Left cardiac atrium (tissue), 4 donors: ENCODE results near the gene GRB10. TPM values are rescaled to one million over a fixed set of nuclear protein-coding genes. Genes with fewer than 3 reads are reported as not detected.
"Not testable (repeated sequence)": the region's sequence is repeated elsewhere in the genome, so short reads cannot be mapped to it uniquely, and the experiment has no call there.

ENCODE experiments used
- ATAC-seq, 2 donors: fragments of 200-7000 bp; cut with Tn5 transposase; one replicate each; pipeline ENCODE4 v1.9.1; 2020; ENCODE audit warnings: mild to moderate bottlenecking in 2 of 2, moderate library complexity in 2 of 2
- DNase-seq: peaks from one replicate; pipeline ENCODE4 v3.0.0-alpha.2; 2020
- intact Hi-C, 2 donors: fragments of 100-400 bp; cut with DNase I; formaldehyde crosslinking; loops; one replicate each; pipeline versions ENCODE4 v1.14.1 to v1.15.1; 2022 to 2023
- total RNA-seq, 2 donors: library from RNA; stranded (reverse); fragmentation: NEBNext Ultra II Directional; extraction: Animal tissue kit (Norgen Biotek cat#: 25700); gene quantifications; one replicate each; pipeline ENCODE4 v1.2.1, GENCODE V29; 2021
- donor health status: DM: no; HTN: yes; CAD: no.
- donor health status: DM: no; HTN: yes; CAD: no; lungs with severe emphysema.
- donor health status: DM: yes; HTN: yes; CAD: no.
- donor health status: Dilated cardiomyopathy.

Gene GRB10
- total RNA-seq, 2 donors from 2014 or later: 39.9 to 45.6 TPM

DNA sequence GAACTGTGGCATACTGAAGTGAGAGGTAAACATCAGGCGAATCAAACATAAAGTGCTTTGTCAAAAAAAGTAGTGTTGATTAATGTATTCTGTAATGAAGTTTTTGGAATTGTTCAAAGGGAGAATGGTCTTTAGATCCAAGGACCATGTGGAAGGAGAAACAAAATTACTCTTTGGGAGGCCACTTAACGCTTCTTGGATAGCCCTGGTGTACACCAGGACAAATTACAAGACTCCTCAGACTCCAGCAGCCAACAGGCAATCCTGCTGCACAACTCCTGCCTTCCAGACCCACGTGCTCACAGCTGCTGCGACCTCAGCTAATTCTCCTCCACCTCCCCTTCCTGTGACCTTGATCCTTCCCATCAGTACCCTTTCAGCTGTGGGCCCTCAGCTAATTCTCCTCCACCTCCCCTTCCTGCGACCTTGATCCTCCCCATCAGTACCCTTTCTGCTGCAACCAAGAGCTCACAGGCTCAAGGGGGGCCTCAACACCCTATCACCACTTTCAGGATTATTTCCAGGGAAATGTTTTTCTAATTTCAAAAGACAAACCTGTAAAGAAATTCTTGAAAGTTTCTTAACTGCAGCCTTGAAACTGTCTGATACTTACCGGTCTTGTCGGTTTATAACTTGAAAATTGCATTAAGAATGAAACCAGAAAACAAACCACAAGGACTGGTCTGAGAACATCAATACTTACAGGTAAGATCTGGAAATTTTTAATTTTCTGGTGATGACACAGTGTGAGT is 187.8 kb downstream of the GRB10 start:
- intact Hi-C loops: loop anchor here (5.0 to 10.0 kb wide), 2 partner anchors 128 to 130 kb away; no protein-coding TSS in a partner anchor
- DNase-seq: no peak
- ATAC-seq: no peak

DNA sequence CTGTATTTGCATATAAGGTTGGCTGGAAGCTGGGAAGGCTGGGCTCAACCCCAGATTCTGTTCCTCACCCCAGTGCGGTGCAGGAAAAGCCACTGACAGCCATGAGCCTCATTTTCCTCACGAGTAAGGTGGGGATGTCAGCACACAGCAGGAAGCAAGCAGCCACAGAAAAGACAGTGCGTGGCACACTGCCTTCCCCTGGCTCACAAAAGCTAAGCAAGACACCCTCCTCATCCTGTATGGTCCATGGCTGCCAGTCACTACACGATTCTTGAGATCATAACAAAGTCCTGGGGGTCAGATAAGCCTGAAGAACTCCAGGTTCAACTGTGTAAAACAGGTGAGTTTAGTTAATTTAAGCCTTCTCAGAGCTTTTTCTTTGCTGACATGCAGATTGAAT is 188.6 kb downstream of the GRB10 start:
- intact Hi-C loops: loop anchor here (5.0 to 10.0 kb wide), 2 partner anchors 127 to 129 kb away; no protein-coding TSS in a partner anchor
- ATAC-seq: no peak
- no peak for DNase-seq

DNA sequence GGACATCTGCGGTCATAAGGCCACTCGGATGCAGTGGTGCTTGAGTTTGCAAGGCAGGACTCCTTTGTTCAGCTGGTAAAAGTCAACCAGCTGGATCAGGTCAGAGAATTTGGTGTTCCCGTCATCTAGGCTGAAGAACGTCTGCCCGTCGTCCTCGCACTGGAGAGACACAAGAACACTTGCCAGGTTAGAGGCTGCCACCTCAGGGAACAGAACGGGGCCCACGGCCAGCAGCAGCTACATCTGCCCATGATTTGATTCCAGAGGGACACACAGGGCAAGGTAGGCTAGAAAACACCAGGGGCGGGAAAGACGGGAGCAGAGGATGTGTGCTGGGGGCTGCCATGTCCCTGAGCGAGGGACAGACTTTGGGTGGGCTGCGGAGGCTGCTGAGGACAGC is 189.8 kb downstream of the GRB10 start:
- no peak for DNase-seq
- no peak for ATAC-seq
- intact Hi-C loops: loop anchor here (5.0 to 10.0 kb wide), 2 partner anchors 126 to 128 kb away; no protein-coding TSS in a partner anchor

DNA sequence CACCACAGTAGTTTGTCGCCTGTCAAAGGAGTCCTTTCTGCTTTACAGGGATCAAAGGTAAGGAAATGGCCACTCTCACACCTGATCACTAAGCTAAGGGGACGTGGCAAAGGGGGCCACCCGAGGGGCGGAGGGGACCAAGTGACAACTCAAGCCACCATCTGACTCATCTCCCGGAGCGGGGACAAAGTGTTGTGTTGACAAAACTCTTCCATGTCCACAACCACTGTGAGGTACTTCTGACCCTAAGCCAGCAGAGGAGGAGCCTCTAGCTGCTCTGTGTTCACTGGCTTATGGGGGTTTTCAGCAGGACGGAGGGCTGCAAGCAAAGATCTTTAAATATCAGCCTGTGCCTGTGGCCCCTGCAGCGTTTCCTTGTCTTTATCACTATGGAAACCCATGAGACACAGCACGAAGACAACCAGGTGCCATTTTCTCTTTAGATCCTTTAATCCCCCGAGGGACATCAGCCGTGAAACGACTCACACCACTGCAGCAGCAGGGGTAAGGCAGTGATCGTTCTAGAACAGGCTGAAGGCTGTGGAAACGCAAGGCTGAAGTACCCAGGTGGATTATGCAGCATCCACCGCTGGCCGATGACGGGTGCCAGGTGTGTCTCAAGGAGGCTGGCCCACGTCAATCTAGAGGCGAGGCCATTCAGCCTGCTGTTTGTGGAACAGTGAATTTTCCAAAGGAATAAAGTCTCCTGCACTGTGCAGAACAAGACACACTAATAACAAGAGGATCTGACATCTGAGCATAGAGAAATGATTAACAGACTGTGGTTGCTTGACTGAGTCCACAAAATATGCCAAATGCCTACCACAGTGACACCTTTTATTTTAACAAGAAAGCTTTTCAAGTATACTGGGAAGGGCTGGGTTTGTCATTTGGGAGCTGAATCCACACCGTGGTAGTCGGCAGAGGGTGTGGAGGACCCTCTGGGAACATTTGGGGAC is 190.9 kb downstream of the GRB10 start:
- ATAC-seq (no peak), DNase-seq (no peak)
- intact Hi-C loops: loop anchor here (5.0 to 10.0 kb wide), 2 partner anchors 124 to 127 kb away; no protein-coding TSS in a partner anchor

DNA sequence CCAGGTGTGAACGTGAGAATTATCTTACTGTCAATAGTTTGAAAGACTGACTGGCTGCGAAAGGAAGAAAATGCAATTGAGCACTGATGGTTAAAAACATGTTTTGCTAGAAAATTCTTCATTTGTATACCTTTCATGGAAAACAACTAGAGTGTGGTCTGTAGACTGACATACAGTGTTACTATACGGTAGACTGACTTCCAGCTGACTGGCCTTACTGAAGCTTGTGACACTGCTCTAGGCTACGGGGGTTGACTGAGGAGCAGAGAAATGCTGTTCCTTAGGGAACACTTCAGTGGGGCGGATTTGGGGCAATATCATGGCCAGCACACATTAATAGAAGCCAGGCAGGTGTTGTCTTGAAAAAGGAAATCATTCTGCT is 191.6 kb downstream of the GRB10 start:
- no peak for DNase-seq
- intact Hi-C loops: loop anchor here (5.0 to 10.0 kb wide), 2 partner anchors 124 to 126 kb away; no protein-coding TSS in a partner anchor

DNA sequence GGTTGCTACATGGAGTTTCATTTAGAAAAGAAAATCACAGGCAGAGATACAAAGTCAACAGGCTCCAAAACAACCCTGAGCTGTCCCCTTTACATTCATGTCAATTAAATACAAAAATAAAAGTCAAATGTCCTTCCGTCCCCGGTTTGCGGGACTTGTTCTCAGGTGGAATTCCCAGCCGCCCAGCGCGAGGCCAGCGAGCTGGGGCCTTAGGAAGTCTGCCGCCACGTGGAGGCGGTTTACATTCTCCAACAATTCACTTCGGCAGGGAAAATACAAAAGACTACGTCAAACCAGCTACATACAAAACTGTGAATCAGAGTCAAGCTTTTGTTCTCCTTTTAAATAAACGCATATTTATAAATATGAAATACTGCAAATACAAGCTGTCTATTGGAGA is 192.2 kb downstream of the GRB10 start:
- intact Hi-C loops: loop anchor here (5.0 to 10.0 kb wide), 2 partner anchors 123 to 126 kb away; no protein-coding TSS in a partner anchor
- DNase-seq: no peak
- ATAC-seq: no peak

More for the DNA sequence above, 191.6 kb downstream of the GRB10 start:
- no peak for ATAC-seq

DNA sequence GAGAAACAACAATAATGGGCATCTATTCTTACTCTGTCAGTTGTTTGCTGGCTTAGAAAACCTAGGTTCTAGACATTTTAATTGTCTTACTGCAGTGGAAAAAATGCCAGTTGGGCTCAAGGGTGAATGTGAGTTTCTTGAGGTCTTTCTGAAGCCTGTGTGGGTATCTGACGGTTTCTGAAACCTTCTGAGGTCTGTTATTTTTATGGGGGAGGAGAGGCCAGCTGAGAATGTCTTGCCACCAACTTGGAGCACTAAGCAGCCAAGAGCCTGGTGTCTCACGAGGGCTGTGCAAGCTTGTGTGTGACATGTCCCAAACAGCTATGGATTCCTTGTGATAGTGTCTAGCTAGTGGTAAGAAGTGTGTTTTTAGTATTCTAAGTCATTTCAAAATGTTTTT is 193.3 kb downstream of the GRB10 start:
- intact Hi-C loops: no loop called here
- DNase-seq (no peak), ATAC-seq (no peak)

DNA sequence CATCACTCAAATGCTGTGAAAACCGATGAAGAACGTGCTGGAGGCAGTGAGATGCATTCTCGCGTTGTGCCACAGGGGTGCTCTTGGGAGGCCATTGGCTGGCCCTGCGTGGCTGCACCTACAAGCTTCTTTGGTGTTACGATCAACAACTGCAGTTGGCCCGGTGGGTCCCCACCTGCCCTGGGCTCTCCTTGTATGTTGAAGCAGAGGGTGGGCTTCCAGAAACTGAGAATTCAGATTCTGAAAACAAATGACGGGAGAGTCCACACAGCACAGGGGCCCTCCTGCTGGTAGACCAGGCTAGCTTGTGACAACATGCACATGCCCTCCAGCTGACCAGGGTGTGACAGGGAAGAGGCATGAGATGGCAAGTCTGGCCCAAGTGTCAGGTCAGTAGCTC is 193.8 kb downstream of the GRB10 start:
- ATAC-seq: peak in 1 of 2 donors; percentile 27
- DNase-seq: no peak
- intact Hi-C loops: no loop called here

DNA sequence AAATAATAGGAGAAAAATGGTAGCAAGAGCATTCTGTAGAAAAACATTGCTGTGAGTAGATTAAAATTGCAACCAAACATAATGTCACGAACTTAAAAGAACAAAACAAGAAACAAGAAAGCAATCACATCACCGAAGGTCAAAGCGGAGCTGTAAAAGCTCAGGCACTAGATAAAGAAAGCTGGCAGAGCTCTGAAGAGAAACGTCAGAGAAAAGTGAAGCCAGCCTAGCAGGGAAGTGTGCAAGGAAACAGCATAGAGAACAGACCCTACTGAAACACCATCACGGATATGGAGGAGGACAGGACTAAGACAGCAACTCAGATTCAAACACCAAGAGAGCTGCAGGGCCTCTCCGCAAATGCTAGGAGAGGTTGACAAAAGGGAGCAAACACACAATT is 195.0 kb downstream of the GRB10 start:
- intact Hi-C loops: no loop called here
- ATAC-seq: no peak
- DNase-seq: no peak

DNA sequence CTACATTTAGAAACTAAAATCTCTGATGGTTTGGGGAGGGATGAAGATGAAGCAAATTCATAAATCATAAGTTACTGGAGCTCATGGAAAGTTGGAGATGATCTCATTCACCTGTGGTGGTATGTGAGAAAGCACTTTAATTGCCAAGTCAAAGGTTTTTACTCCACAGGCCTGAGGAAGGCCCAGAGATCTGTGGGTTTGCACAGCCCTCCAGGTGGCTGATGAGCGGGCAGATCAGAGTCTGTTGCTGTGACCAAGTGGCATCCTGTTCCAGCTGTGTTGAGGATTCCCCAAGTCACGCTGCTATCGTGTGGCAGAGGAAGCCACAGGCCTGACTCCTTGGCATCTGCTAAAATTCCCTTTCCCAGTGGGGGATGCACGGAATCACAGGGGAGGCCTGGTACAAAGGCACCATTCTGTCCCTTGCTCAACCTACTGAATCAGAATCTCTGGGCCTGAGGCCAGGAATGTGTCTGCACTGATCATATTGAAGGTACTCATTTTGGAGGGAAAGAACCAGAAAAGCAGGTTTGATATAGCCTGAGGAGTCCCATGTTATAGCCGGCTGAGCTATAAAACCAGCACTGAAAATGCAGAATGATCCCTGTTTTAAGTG is 197.8 kb downstream of the GRB10 start:
- no peak for ATAC-seq
- no peak for DNase-seq
- intact Hi-C loops: no loop called here

DNA sequence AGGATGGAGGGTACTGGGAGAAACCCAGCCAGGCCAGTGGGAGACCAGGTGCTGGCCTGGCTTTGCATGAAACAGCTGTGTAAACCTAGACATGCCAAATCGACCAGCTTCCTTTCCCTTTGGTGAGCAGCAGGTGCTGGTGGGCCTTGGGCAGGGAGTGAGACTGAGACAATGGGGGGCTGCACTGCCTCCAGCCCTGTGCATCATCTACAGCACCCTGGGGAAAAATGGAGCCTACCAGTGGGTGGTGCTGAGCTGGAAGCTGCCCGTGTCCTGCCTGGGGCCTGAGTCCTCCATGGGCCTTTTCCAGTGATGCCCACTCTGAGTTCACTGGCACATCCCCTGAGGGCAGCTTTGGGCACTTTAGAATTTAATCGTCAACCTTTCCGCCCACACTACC is 198.3 kb downstream of the GRB10 start:
- ATAC-seq (no peak), DNase-seq (no peak)
- intact Hi-C loops: no loop called here

DNA sequence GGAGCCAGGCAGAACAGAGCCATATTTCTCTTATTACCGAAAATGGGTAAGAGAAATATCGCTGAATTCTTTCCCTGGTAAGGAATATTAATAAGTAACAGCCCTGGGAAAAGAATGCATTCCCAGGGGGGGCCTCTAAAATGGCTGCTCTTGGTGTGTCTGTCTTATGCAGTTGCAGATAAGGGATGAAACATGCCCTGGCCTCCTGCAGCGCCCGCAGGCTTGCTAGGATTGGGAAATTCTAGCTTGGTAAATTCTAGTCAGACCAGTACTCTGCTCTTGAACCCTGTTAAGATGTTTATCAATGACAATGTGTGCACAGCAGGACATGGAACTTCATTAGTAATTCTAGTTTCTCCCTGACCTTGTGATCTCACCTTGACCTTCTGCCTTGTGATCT is 199.4 kb downstream of the GRB10 start:
- ATAC-seq, intact Hi-C loops, DNase-seq: not testable (repeated sequence)

DNA sequence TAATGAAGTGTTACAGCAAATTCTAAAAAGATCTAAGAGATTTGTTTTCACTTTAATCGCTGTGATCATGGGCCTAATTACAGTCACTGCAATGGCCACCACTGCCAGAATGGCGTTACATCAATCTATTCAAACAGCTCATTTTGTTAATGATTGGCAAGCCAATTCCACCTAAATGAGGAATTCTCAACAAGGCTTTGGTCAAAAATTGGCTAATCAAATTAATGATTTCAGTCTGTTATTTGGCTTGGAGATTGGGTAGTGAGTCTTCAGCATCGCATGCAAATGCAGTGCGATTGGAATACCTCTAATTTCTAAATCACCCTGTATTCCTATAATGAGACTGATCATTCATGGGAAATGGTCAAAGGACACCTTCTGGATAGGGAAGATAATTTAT is 200.4 kb downstream of the GRB10 start:
- ATAC-seq, intact Hi-C loops, DNase-seq: not testable (repeated sequence)

DNA sequence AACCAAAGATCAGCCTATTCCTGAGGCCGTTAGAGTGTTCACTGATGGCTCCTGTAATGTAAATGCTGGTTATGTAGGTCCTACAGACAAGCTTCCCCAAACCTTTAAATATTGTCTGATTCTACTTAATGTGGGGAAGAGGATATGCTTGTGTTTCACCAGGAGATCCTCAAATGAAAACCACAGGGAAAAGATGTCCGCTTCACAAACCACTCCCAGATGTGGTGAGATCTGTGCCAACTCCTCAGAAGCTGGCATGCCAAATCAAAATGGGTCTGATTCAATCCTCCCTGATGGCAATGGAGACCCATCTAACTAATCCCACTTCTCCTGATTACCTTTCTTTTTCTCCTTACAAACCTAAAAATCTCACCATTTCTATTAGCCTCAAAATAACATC is 202.0 kb downstream of the GRB10 start:
- DNase-seq, ATAC-seq, intact Hi-C loops: not testable (repeated sequence)

DNA sequence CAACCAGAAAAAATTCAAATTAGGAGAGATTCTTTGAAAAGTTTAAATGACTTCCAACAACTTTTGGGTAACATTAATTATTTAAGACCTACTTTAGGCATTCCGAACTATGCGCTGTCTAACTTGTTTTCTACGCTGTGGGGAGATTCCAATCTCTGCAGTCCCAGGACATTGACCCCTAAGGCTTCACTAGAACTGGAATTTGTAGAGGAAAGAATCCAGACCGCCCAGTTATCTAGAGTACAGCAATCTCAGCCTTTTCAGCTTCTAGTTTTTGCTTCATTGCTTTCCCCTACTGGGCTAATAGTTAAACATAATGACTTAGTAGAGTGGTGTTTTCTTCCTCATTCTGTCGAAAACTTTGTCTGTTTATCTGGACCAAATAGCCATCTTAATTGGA is 202.6 kb downstream of the GRB10 start:
- intact Hi-C loops: no loop called here
- ATAC-seq (no peak), DNase-seq (no peak)

DNA sequence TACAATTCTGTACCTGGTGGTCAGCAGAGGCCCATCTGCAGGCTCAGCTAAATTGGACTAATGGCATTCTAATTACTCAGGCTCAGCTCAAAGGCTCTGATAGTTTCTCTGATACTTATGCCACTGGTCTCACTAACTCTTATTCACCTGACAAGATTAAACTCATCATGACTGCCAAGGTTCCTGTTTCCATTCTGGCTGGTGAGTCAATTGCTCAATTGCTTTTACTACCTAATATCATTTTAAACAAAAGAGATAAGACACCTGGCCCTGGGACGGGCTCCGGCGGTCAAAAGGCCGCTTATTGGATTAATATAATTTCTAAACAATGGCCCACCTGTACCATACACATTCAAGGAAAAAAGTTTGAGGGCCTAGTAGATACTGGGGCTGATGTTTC is 204.6 kb downstream of the GRB10 start:
- intact Hi-C loops, DNase-seq, ATAC-seq: not testable (repeated sequence)

DNA sequence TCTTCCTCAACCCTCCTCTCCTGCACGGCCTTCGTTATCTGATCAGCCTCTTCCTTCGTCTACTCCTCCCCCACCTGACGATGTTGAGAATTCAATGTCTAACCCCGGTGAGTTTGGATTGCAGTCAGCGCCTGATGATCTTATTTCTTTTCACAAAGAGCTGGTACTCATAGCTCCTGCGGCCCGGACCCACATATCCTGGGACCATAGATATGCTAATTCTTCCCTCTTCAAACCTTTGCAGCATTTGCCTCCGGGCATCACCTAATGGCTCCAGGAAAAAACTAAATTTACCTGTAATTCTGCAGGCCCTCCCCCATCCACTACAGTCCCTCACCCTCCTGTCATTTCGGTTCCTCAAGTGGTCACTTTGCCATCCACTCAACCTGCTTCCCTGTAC is 205.1 kb downstream of the GRB10 start:
- ATAC-seq: no peak
- no peak for DNase-seq
- intact Hi-C loops: no loop called here

DNA sequence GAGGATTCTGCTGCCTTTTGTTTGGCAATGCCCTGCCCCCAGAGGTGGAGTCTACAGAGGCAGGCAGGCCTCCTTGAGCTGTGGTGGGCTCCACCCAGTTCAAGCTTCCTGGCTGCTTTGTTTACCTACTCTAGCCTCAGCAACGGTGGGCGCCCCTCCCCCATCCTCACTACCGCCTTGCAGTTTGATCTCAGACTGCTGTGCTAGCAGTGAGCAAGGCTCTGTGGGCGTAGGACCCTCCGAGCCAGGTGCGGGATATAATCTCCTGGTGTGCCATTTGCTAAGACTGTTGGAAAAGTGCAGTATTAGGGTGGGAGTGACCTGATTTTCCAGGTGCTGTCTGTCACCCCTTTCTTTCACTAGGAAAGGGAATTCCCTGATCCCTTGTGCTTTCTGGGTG is 206.3 kb downstream of the GRB10 start:
- intact Hi-C loops, DNase-seq, ATAC-seq: not testable (repeated sequence)

DNA sequence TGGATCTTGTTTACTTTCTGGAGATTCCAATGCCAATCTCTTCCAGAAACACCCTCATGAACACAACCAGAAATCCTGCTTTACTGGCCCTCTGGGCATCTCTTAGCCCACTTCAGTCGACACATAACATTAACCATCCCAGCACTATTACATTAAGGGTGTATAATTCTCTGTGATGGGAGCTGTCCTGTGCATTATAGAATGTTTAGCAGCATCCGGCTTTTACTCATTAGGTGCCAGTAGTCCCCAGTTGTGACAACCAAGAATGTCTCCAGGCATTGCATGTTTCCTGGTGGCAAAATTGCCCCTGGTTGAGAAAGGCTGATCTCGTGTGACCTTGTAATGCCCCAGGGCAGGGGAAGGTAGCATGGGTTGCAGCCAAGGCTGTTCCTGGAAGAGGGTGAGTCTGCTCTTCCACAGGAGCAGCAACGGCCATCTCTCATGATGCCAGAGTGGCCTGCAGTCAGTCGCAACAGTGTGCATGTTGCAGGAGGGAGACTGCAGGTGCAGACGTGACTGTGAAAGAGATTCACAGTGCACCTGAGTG is 214.9 kb downstream of the GRB10 start:
- intact Hi-C loops: no loop called here
- DNase-seq (no peak), ATAC-seq (no peak)
